GM19324 (cell line): ENCODE results near the gene PEX10.
"Not testable (repeated sequence)": the region's sequence is repeated elsewhere in the genome, so short reads cannot be mapped to it uniquely, and the experiment has no call there.

ENCODE experiments used
- ATAC-seq: cut with Tn5 transposase; IDR thresholded peaks from one replicate; pipeline ENCODE4 v1.9.1; 2021; ENCODE audit warnings: mild to moderate bottlenecking, moderate library complexity; ENCODE audit not compliant: unreplicated experiment, low FRiP score

Gene PEX10

DNA sequence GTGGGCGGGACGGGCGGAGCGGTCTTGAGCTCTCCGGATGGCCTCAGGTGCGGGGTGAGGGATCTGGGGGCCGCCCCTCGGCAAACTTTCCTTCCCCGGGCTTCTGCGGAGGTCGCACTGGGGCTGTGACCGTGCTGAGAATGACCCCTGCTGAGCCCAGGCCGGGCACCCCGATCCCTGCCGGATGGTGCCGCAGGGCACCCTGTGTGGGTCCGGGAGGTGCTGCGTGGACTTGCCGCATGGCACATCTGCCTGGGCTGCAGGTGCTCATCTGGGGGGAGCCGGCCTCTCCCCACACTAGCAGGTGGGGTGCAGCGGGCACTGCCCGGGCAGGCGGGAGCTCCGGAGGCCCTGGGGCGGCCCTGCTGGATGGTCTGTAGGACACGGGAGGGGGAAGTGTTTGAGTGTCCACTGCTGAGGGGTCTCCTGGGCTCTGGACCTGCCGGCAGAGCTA, 31.8 kb upstream of the PEX10 start:
- ATAC-seq, result no peak

DNA sequence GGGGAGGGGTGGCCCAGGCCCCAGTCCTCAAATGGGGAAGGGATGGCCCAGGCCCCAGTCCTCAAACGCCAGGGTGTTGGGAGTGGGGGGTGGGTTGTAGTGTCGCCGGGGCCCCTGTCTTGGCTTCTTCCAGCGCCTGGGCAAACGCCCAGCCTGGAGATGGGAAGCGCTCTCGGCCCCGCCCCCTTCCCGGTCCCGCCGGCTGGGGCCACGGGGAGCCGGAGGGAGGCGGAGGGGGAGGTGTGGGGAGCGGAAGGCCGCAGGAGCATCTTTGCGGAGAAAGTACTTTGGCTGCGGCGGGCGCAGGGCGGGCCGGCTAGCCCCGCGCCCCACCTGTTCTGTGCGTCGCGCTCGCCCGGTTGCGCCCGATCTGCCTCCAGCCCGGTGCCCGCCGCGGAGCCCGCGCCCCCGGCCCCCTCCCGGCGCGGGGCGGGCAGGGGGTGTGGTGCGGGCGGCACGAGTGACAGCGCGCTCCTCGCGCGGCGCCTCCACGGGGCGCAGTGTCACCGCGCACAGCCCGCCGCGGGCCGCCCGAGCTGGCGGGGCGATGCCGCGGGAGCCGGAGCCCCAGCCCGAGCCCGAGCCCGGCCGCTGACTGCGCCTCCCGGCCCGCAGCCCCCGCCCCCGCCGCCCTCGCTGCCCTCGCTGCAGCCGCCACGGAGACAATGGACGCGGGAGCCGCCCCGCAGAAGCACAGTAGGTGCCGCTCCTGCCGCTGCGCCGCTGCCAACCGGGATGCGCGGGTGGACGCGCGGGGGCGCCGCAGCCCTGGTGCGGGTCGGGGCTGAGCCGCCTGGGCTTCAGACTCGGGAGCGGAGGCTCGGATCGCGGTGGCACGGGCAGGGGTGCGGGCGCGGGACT, 31.1 kb upstream of the PEX10 start:
- ATAC-seq, result no peak

DNA sequence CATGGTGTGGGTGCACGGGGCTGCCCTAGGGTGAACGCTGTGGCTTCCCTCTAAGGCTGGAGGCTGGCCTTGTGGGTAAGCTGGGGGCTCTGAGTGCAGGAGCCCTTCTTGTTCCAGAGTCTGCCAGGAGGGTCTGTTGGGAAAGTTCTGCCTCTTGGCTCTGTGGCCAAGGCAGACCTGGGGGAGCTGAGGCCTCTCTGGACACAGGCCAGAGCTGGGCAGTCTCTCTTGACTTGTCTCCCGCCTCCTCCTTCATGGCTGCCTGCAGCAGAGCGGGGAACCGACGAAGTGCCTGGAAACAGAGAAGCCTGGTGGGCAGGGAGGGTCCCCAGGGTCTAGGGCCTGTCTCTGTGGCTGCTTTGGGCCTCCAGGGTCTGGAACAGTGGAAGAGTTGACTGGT, 30.3 kb upstream of the PEX10 start:
- no peak for ATAC-seq

DNA sequence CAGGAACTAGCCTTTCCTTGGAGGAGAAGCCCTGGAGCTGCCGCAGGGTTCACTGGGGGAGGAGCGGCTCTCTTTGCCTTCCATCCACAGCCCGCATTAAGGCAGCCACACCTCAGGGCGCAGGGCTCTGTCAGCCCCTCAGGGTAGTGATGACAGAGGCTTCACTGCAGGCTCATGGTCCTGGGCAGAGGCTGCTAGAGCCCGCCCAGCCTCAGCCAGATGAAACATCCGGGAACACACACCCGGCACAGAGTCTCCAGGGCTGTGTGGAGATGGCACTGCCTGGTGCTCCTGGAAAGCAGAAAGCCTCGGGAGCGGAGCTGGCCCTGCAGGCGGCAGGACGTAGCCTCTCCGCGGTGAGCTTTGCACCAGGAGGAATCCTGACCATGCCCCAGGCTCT, 29.4 kb upstream of the PEX10 start:
- no peak for ATAC-seq

DNA sequence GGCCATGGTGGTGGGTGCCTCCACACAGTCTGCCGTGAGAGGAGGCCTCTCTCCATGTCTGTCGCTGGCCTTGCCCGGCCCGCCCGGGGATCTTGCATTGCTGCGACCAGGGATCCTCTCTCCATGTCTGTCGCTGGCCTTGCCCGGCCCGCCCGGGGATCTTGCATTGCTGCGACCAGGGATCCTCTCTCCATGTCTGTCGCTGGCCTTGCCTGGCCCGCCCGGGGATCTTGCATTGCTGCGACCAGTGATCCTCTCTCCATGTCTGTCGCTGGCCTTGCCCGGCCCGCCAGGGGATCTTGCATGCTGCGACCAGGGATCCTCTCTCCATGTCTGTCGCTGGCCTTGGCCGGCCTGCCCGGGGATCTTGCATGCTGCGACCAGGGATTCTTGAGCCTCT, 28.0 kb upstream of the PEX10 start:
- ATAC-seq, result not testable (repeated sequence)

DNA sequence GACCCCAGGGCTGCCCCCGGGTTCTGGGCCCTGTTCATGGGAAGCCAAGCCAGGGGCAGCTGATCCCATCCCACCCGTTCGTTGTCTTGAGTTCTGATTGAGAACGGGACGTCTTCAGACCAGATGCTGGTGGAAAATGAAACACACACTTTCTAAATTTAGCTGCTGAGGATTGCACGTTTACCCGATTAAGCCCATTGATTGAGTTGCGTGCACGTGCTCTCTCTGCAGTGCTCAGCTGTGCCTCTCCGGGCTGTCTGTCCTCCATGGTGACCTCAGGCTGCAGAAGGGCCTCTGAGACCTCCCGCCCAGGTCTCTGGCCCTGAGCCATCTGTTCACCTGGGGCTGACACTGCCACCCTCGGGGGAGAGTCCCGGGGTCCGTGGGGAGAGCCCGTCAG, 27.0 kb upstream of the PEX10 start:
- no peak for ATAC-seq

DNA sequence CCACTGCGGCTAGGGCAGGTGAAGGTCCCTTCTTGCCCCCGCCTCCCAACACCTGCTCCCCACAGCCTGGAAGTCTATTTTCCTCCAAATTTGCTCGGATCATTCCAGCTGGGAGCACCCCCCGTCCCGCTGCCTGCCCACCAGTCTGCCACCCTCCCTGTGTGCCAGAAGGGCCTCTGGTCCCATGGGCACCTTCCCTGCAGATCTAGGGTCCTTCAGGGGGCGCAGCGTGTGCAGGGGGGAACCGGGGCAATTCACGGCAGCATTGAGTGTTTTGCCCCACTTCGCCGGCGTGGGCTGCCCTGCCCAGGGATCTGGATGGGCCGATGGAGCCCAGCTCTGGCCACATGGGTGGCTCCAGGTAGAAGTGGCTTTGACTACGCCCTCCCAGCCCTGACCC, 26.3 kb upstream of the PEX10 start:
- no peak for ATAC-seq

DNA sequence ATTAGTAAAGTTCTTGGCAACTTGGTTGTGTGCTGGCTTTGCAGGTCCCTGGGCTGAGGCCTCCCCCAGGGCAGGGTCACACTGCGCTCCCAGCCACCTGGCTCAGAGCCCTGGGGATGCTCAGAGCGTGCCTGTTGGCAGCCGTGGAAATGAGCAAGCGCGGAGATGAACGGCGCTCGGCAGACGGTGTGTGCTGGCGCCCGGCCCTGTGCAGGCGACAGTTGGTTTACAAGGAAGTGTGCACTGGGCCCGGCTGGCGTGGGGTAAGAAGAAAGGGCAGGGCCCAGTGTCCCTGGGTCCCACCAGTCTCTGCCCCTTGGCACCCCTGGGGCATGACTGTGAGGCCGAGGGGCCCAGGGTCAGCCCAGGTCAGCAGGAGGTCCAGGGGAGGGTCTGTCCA, 25.7 kb upstream of the PEX10 start:
- no peak for ATAC-seq

DNA sequence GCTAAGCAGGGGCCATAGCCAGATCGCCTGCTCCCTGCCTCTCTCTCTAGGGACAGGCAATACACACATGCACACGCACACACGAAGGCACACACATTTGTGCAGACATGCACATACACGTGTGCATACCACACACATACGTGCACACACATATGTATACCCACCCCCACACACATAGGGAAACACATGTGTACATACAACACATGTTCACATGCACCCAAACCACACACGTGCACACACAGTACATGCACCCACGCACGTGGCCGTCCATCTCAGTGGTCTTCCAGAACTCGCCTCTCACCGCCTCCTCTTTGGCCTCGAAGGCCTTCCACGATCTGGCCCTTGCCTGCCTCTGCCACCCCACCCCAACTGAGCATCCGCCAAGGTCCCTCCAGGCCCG, 25.3 kb upstream of the PEX10 start:
- ATAC-seq, result no peak

DNA sequence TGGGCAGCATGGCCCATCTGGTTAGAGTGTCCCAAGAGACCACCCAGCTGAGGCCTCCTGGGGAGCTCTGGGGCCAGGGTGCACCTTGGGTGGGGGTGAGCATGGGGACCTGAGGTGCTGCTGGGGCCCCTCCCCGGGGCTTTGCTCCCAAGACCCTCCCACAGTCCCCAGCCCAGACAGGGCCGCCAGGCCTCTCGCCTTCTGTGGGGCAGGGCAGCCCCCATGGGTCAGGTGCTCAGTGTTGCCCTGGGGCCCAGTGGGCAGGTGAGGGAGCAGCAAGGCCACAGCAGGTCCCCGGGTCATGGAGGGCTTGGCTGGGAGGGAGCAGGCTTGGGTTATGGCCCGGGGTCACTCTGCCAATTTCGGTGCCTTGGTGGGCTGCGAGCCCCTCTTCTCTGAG, 24.5 kb upstream of the PEX10 start:
- ATAC-seq, result no peak

DNA sequence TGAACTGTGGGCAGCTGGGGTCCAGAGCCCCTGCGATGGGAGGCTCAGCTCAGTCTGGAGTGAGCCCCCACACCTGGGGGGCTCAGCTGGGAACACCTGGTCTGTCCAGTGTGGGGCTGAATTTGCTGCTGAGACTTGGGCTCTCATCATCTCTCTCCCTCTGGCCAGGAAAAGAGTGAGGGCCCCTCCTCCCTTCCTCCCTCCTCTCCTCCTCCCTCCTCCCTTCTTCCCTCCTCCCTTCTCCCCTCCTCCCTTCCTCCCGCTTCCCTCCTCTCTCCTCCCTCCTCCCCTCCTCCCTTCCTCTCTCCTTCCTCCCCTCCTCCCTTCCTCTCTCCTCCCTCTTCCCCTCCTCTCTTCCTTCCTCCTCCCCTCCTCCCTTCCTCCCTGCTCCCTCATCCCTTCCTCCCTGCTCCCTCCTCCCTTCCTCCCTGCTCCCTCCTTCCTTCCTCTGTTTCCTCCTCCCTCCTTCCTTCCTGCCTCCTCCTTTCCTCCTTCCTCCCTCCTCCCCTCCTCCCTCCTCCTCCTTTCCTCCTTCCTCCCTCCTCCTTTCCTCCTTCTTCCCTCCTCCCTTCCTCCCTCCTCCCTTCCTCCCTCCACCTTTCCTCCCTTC, 23.5 kb upstream of the PEX10 start:
- no peak for ATAC-seq

DNA sequence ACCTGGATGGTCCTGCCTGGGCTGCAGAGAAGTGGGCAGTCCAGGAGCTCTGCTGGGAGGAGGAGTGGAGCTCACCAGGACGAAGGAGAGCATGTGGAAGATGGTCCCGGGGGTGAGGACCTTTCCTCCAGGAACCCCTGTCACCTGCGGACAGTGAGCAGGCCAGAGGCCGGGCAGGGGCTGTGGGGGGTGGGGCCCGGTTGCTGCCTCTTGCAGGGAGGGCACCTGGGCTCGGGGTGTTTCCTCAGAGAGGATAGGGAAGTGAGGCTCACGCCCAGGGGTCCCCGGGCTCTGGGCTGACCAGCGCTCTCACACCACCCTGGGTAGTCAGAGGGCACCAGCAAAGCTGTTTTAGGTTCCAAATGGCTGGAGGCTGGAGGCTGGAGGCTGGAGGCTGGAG, 22.7 kb upstream of the PEX10 start:
- ATAC-seq, result no peak

DNA sequence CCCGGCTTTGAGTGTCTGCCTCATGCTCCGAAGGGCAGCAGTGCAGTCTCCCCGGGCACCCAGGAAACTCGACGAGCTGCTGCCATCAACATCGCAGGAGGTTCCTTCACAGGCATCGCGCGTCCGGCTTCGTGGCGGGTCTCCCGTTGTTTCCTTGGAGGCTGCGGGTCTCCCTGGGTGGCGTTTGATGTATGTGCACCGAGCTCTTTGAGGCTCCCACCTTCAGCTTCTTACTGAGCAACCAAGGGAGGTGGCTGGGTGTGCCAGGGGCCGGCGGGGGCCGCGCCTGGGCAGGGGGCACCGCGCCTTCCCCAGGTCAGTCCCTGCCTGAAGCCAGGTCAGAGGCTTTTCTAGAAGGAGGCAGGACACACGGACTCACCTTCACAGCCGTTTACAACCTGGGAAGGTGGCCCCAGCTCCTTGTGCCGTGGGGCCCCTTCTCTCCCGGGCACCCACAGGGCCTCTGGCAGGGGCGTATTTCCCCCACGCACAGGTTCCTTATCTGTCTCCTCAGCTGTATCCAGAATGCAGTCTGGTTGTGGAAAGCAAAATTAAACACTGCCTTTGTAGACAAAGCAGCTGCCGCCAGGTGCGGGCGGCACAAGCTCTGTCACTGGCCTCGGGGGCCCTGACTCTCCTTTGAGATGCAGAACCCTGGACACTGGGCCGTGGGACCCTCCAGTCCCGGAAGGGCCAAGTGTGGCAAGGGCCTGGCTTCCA, 21.7 kb upstream of the PEX10 start:
- no peak for ATAC-seq

DNA sequence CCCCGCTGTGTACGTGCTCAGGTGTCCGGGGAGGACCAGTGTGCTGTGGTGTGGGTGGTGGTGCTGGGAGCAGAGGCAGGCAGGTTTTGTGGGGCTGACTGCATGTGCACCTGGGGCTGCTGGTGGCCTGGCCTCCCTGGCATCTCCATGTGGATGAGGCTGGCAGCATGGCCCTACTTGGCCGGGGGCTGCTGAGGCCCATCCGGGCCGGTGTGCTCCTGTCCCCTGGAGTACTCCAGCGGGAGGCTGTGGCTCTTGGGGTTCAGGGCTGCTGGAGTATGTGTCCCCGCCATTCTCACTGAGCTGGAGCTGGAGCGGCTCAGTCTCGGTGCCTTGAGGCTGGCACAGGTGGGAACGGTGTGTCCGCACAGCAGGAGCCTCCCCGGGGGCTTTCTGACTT, 20.8 kb upstream of the PEX10 start:
- ATAC-seq, result no peak

DNA sequence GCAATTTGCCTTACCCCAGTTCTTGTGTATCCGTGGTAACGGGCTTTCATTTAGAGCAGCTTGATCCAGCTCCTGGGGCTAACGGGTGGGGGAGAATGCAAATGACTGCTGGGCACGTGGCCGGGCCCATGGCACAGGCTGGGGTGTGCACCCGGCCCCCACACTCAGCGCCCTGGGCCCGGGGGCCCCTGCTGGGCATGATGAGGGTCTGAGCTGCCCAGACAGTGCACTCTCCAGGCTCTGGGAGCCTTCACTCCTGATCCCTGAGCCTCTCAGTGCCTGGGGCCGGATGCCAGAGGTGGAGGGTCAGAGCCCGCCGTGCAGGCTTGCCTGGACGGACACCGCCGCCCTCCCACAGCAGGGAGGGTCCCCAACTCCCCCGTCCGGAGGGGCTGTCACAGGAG, 20.1 kb upstream of the PEX10 start:
- ATAC-seq, result no peak

DNA sequence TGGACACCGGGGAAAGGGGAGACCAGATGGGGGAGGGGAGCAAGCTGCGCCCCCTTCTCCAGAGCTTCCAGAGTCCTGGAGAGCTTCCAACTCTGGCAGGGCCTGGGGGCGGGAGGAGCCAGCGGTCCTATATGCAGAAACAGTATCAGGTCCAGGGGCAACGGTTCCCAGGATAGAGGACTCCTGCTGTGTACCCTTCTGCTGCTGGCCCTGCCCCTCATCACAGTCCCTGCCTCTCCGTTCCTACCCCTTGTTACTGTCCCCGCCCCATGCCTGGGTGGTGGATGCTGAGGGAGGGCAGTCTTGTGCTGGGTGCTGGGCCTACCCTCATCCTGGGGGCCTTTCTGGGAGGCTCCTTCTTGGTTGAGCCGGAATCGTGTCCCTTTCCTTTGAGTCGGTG, 19.2 kb upstream of the PEX10 start:
- no peak for ATAC-seq

DNA sequence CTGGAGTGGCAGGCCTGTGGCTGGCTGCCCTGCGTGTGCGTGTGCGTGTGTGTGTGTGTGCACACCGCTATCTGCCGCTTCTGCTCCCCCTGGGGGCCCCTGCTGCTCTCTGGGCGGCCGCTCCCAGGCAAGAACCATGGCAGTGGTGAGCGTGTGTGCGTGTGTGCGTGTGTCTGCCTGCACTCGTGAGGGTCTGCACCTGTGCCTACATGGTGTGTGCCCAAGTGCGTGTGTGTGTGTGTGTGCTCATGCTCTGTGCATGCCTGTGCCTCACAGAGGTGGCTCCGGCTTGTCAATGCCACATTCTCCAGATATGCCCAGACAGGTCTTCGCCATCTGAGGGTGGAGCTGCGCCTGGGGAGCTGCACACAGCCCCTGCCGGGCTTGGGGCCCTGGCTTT, 18.7 kb upstream of the PEX10 start:
- no peak for ATAC-seq

DNA sequence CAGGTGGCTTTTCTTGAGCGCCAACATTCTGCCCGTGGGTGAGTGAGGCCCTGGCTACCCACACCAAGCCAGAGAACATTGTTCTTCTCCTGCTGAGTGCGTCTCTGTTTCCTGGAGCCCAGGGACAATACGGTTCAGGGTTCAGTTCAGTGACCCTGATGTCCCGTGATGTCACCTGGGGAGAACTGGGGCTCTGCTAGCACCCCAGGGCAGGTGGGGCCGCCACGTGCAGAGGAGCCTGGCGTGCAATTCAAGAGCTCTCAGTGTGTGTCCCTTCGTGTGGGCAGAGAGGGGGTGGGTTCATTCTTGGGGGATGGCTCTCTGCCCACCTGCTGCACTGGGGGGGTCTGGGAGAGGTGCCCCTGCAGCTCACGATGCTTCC, 18.2 kb upstream of the PEX10 start:
- ATAC-seq, result no peak

DNA sequence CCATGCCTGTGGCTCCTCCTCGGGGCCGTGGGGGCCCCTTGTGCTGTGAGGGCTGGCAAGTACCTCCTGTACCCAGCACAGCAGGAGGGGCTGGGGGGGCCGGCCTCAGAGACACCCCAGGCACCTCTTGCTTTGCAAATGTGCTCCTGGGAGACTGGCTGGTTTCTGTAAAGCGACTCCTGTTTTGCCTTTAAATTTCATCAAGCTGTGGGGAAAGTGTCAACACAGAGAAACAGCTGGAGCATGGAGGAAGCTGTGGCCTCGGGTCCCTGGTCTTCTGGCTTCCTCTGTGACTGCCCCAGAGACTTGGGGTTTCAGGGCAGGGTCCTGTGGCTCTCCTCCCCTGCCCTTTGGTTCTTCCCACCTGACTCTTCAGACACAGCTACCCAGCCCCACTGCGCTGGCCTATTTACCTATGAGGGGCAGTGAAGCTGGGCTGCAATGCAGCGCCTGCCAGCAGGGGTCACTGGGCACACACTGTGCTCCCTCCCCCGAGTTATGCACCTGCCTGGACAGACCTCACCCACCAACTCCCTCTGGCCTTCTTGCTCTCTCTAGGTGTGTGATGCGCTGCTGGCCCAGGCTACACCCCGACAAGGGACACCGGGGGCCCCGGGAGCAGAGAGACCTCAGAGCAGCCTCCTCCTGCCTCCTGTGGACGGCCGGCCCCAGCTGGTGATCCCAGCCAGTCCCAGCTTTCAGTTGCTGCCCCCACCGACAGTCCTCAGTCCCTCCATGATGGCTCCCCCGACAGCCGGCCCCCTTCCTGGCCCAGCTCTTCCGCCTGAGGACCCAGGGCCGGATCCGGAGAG, 17.6 kb upstream of the PEX10 start:
- no peak for ATAC-seq

DNA sequence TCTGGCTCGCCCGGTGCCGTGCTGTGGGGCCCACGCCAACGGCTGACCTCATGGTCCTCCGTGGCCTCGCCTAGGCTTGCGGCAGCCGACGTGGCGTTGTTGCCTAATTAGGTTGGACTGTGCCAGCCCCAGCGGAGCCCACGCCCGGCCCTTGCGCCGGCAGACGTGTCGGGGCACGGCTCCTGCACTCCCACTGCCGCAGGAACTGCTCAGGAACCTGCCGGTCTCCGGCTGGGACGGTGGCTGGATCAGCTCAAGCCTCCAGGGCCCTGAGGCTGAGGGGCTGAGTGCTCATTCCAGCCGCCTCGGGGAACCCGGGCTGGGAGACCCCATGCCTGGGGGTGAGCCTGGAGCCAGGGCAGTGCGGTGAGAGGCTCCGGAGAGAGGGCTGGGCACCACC, 16.1 kb upstream of the PEX10 start:
- ATAC-seq, result no peak

DNA sequence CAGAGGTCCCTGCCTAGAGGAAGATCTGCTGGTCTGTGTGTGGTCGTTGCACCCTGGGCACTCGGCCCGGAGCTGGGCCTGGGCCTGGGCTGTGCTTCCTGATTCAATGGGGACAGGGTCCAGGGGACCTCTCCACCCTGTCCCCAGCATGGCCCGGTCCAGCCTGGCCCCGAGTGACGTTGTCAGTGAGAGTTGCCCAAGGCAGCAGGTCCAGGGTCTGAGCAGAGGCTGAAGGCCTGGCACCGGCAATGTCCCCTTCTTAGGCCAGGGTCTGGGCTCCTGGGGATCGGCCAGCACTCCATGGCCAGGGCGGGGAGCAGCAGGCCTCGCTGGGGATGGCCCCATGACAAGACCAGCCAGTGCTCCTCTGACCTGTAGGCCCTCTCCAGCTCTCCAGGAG, 15.6 kb upstream of the PEX10 start:
- ATAC-seq, result no peak
